ENCODE data around the gene ITM2C. TPM values are rescaled to one million over a fixed set of nuclear protein-coding genes. Genes with fewer than 3 reads are reported as not detected.

The ITM2C gene
- polyA plus RNA-seq, 3 donors = 1.4 to 3.2 (median 2.9) TPM

DNA sequence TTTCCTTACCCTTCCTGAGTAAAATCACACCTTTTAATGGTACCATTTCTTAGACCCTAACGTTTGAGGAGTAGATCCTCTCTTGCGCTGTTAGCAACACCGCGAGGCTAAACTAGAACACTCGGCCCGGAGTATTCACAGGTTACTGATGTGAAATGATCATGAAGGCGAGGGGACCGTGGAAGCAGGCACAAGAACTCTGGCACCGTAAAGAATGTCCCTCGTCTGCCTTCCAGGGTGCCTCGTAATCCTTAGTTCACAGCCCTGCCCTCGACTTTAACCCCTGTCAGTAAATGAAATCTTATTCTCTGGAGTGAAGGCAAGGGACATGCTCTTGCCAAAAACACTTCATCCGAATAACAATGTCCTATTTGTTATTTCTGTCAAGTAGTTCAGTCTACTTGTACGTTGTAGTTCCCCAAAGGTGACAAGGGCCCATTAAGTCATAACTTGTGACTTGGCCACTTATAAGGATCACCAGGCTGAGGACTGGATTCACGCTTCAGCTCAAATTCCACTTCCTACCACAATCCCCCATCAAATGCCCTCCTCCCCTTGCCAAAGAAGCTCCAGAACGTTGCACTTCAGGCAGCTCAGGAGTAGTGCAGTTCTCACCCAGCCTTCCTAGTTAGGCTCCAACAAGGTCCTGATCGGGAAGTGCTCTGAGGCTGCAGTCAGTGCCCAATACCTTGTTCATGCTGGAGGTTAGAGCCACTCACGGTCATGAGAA is 43.3 kb upstream of the ITM2C start:
- 87% methylated on average over 18 of the region's 18 CpGs for WGBS (ENCODE audit: insufficient coverage)
- no peak for DNase-seq
- H3K27me3 ChIP-seq (ENCODE audit: control insufficient read depth in 2 of 2, insufficient read depth in 2 of 2, low read length in 2 of 2) = no peaks in the 10 kb centered on the region
- H4K20me1 ChIP-seq (ENCODE audit: insufficient read depth, low read length) = peaks cover 69% of the 10 kb centered on the region
- no peaks in the 10 kb centered on the region for H3K79me2 ChIP-seq (ENCODE audit: insufficient read depth, low read length)
- H3K36me3 ChIP-seq (replicated peaks in 1 of 2; ENCODE audit: control insufficient read depth in 1 of 2, insufficient read depth in 2 of 2, low read length in 2 of 2) = peaks cover 45 to 59% of the 10 kb centered on the region in 2 donors
- H2AFZ ChIP-seq (ENCODE audit: insufficient read depth, low read depth, low read length, poor library complexity, severe bottlenecking) = no peak overlapping the region
- no peak for TF ChIP-seq CTCF (IDR thresholded peaks at IDR 0.05)
- Mint-ChIP-seq H3K4me1 (peaks cover 6% of the 10 kb centered on the region), H3K27ac (peak overlapping the region in 1 of 7 donors; percentile 35), H3K27me3 (ENCODE audit: low read depth in 3 of 3) (peaks cover 2 to 13% (median 10%) of the 10 kb centered on the region in 3 donors), H3K36me3 (peaks cover 52 to 55% of the 10 kb centered on the region in 2 donors), H3K4me3 (no peak overlapping the region), H3K9me3 (no peaks in the 10 kb centered on the region)
- intact Hi-C loops (cut with micrococcal nuclease) = loop anchor here in 1 of 2 donors (5.0 kb wide), 1 partner anchor 171 kb away; no protein-coding TSS in a partner anchor
- H3K4me2 ChIP-seq (replicated peaks; ENCODE audit: extremely low read depth, low read length, poor library complexity, severe bottlenecking) = no peak overlapping the region
- no peaks in the 10 kb centered on the region for H3K9me3 ChIP-seq (replicated peaks in 1 of 2; ENCODE audit: control insufficient read depth in 1 of 2, insufficient read depth in 1 of 2, low read length in 2 of 2)
- peaks cover 3 to 6% of the 10 kb centered on the region in 2 donors for H3K4me1 ChIP-seq (ENCODE audit: control insufficient read depth in 1 of 2, insufficient read depth in 2 of 2, low read length in 2 of 2)
- H3K9ac ChIP-seq (ENCODE audit: insufficient read depth, low read length, poor library complexity, severe bottlenecking) = no peak overlapping the region
- no peak overlapping the region for H3K4me3 ChIP-seq (replicated peaks in 1 of 3; ENCODE audit: low read depth in 2 of 3, low read length in 3 of 3)
- H3K27ac ChIP-seq (ENCODE audit: low read depth in 1 of 2, low read length in 2 of 2) = peak overlapping the region in 1 of 2 donors; percentile 6

- no peaks in the 10 kb centered on the region for H3K79me2 ChIP-seq (ENCODE audit: insufficient read depth, low read length)
- Mint-ChIP-seq H3K4me1 (peaks cover 6% of the 10 kb centered on the region), H3K4me3 (no peak overlapping the region), H3K27me3 (ENCODE audit: low read depth in 3 of 3) (peaks cover 7 to 17% (median 17%) of the 10 kb centered on the region in 3 donors), H3K9me3 (no peaks in the 10 kb centered on the region), H3K36me3 (peaks cover 45 to 49% of the 10 kb centered on the region in 2 donors), H3K27ac (no peak overlapping the region)
- no peak overlapping the region for H2AFZ ChIP-seq (ENCODE audit: insufficient read depth, low read depth, low read length, poor library complexity, severe bottlenecking)
- H3K4me3 ChIP-seq (replicated peaks in 1 of 3; ENCODE audit: low read depth in 2 of 3, low read length in 3 of 3) = no peak overlapping the region
- no peaks in the 10 kb centered on the region for H3K9me3 ChIP-seq (replicated peaks in 1 of 2; ENCODE audit: control insufficient read depth in 1 of 2, insufficient read depth in 1 of 2, low read length in 2 of 2)
- peak overlapping the region in 1 of 2 donors; percentile 6 for H3K27ac ChIP-seq (ENCODE audit: low read depth in 1 of 2, low read length in 2 of 2)
- H3K4me1 ChIP-seq (ENCODE audit: control insufficient read depth in 1 of 2, insufficient read depth in 2 of 2, low read length in 2 of 2) = peaks cover 3 to 6% of the 10 kb centered on the region in 2 donors
- TF ChIP-seq CTCF (IDR thresholded peaks at IDR 0.05) = no peak
- no peak overlapping the region for H3K9ac ChIP-seq (ENCODE audit: insufficient read depth, low read length, poor library complexity, severe bottlenecking)
- DNase-seq = no peak
- 98% methylated on average over 11 of the region's 13 CpGs for WGBS (ENCODE audit: insufficient coverage)
- H3K4me2 ChIP-seq (replicated peaks; ENCODE audit: extremely low read depth, low read length, poor library complexity, severe bottlenecking) = no peak overlapping the region
- peaks cover 62% of the 10 kb centered on the region for H4K20me1 ChIP-seq (ENCODE audit: insufficient read depth, low read length)
- peaks cover 38 to 53% of the 10 kb centered on the region in 2 donors for H3K36me3 ChIP-seq (replicated peaks in 1 of 2; ENCODE audit: control insufficient read depth in 1 of 2, insufficient read depth in 2 of 2, low read length in 2 of 2)
- H3K27me3 ChIP-seq (ENCODE audit: control insufficient read depth in 2 of 2, insufficient read depth in 2 of 2, low read length in 2 of 2) = peaks cover 0 to 5% of the 10 kb centered on the region in 2 donors
- intact Hi-C loops (cut with micrococcal nuclease) = loop anchor here in 1 of 2 donors (5.0 kb wide), 1 partner anchor 170 kb away; no protein-coding TSS in a partner anchor
These were observed 42.7 kb upstream of the ITM2C start for GRCh38 chr2:230821991-230822520.

Measured in CD14-positive monocyte (primary cell).